NB4 (cell line): Measurements from ENCODE around the gene STMN3.
A peak's percentile ranks its signal among the peaks of the same experiment; 100 is the strongest.

Experiments
- DNase-seq: peaks from one replicate; pipeline ENCODE4 v3.0.0; 2010; ENCODE audit warnings: low read depth
- H3K4me3 ChIP-seq: one replicate; pipeline ENCODE4 v1.5.1; 2011; ENCODE audit warnings: mild to moderate bottlenecking, low read depth, low read length, moderate library complexity
- MAX ChIP-seq: IDR thresholded peaks from 2 replicates; pipeline ENCODE4 v1.6.1; 2011; ENCODE audit warnings: low read depth, low read length
- MYC ChIP-seq: IDR thresholded peaks from 2 replicates; pipeline ENCODE4 v1.6.1; 2011; ENCODE audit warnings: low read depth, low read length
- POLR2A ChIP-seq: IDR thresholded peaks from 2 replicates; pipeline ENCODE4 v1.6.1; 2011; ENCODE audit warnings: mild to moderate bottlenecking; ENCODE audit not compliant: insufficient read length; ENCODE audit errors: extremely low read depth
- TF ChIP-seq, protein P1 (sequence below): IDR thresholded peaks from one replicate; pipeline ENCODE4 v1.5.1; 2012; ENCODE audit warnings: low read depth, low read length

Gene STMN3

DNA sequence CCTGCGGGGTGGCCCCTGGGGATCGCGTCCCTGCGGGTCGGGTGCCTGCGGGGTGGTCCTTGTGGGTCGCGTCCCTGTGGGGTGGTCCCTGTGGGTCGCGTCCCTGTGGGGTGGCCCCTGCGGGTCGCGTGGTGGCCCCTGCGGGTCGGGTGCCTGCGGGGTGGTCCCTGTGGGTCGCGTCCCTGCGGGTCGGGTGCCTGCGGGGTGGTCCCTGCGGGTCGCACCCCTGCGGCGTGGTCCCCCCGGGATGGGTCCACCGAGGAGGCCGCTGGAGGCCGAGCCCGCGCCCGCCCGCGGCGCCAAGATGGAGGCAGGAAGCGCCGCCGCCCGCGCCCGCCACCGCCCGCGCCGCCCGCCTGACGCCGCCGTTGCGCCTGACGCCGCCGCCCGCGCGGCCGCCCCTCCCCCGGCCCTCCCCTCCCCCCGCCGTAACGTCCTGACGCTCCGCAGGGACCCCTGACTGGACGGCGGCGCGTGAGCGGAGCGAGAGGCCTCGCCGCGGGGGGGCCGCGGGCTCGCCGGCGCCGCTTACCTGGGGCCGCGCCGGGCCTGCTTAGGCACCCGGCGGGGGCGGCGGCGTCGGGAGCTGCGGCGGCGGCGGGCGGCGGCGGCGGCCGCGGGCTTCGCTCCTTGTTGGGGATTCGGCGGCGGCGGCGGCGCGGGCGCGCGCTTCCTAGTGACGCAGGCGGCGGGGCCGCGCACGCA, 26.6 kb downstream of the STMN3 start, which contains the start of gene GMEB2:
Gene GMEB2 (minus strand): TSS at position 678 of the 705 bp plus-strand sequence. CDS start 7,704 bp downstream, outside the sequence.
- peak within 1 kb of the TSS; percentile 82 for H3K4me3 ChIP-seq
- TF ChIP-seq, protein P1, sequence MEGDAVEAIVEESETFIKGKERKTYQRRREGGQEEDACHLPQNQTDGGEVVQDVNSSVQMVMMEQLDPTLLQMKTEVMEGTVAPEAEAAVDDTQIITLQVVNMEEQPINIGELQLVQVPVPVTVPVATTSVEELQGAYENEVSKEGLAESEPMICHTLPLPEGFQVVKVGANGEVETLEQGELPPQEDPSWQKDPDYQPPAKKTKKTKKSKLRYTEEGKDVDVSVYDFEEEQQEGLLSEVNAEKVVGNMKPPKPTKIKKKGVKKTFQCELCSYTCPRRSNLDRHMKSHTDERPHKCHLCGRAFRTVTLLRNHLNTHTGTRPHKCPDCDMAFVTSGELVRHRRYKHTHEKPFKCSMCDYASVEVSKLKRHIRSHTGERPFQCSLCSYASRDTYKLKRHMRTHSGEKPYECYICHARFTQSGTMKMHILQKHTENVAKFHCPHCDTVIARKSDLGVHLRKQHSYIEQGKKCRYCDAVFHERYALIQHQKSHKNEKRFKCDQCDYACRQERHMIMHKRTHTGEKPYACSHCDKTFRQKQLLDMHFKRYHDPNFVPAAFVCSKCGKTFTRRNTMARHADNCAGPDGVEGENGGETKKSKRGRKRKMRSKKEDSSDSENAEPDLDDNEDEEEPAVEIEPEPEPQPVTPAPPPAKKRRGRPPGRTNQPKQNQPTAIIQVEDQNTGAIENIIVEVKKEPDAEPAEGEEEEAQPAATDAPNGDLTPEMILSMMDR, result no peak
- TF ChIP-seq MAX (peak; percentile 59; the same call in 1 of the 2 replicates), POLR2A (peak; percentile 62), MYC (peak; percentile 54)
- peak; percentile 84 for DNase-seq

DNA sequence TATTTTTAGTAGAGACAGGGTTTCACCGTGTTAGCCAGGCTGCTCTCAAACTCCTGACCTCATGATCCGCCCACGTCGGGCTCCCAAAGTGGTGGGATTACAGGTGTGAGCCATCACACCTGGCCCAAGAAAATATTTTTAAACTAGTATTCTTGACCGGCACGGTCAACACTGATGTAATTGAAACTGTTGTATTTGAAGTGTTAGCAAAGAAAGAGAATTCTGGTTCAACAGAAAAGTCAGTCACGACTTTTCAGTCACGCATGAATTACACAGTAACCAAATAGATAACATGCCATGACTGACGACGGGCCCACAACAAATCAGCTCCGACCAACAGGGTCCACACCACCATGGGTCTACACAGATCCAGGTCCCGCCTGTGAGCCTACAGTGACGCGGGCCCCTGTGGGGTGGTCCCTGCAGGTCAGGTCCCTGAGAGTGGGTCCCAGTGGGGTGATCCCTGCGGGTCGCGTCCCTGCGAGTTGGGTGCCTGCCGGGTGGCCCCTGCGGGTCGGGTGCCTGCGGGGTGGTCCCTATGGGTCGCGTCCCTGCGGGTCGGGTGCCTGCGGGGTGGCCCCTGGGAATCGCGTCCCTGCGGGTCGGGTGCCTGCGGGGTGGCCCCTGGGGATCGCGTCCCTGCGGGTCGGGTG, 27.3 kb downstream of the STMN3 start:
- H3K4me3 ChIP-seq, result peak overlapping the region; percentile 75
- TF ChIP-seq, protein P1, result no peak
- no peak for TF ChIP-seq MYC
- no peak for TF ChIP-seq POLR2A
- no peak for TF ChIP-seq MAX
- peak; percentile 51 for DNase-seq

GRCh38 chr20:63624486-63624885, 28.7 kb downstream of the STMN3 start:
- DNase-seq, result peak; percentile 88
- H3K4me3 ChIP-seq, result no peak overlapping the region
- TF ChIP-seq, protein P1, result no peak
- TF ChIP-seq MYC, result no peak
- TF ChIP-seq POLR2A, result no peak
- TF ChIP-seq MAX, result no peak

GRCh38 chr20:63622732-63623131, 30.5 kb downstream of the STMN3 start:
- no peak for DNase-seq
- TF ChIP-seq MAX, result no peak
- TF ChIP-seq POLR2A, result no peak
- no peak for TF ChIP-seq MYC
- TF ChIP-seq, protein P1, result no peak
- no peak overlapping the region for H3K4me3 ChIP-seq

DNA sequence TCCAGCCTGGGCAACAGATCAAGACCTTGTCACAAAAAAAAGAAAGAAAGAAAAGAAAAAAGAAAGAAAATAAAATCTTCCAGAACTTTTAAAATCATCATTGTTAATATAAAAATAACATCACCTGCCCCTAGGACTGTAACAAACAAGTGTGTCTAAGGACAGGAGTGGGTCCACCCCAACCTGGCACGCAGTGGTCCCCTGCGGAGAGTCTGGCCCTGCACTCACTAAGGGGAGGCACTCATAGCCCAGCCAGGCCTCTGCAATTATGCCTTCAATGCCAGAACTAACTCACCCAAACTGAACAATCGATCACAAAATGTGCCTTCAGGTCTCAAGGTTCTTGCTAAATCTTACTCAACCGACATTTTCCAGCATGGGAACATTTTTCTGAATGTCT, 31.1 kb downstream of the STMN3 start:
- TF ChIP-seq MAX (no peak), MYC (no peak), POLR2A (no peak)
- TF ChIP-seq, protein P1, result no peak
- H3K4me3 ChIP-seq, result no peak overlapping the region
- no peak for DNase-seq
